HepG2 (cell line): ENCODE measurements around the gene PPIG. TPM values are rescaled to one million over a fixed set of nuclear protein-coding genes. Genes with fewer than 3 reads are reported as not detected.

Experiments
- ATAC-seq: fragments of 200-7000 bp; cut with Tn5 transposase; 3 replicates; pipeline ENCODE4 v1.9.1; 2020; ENCODE audit warnings: mild to moderate bottlenecking, moderate library complexity
- BruUV-seq: library from RNA; stranded (reverse); fragments of 400-500 nt; replicated peaks from 2 replicates; lab custom pipeline; 2021; lab: Mats Ljungman, UMichigan
- CTCF ChIA-PET: fragments of 300-600 bp; formaldehyde crosslinking; extraction: SDS; loops from one replicate; lab custom pipeline; 2021; ENCODE audit warnings: low total read pairs, inconsistent platforms, low intra/inter-chr PET ratio; lab: Yijun Ruan, JAX
- POLR2A ChIA-PET: fragments of 350-600 bp; sonication (Branson Sonifier 250); formaldehyde crosslinking; loops from one replicate; lab custom pipeline; 2020; ENCODE audit warnings: antibody characterized with exemption, inconsistent platforms; lab: Yijun Ruan, JAX
- DNase-seq: peaks from one replicate; pipeline ENCODE4 v3.0.0-alpha.2; 2015; ENCODE audit warnings: low spot score
- FAIRE-seq: peaks from 3 replicates; lab custom pipeline; 2011; peaks lifted over from hg19 to GRCh38; lab: Jason Lieb, UNC
- H2AFZ ChIP-seq: one replicate; pipeline ENCODE4 v1.6.1; 2011; ENCODE audit warnings: low read length, inconsistent platforms
- H3K27ac ChIP-seq: fragments of 300-600 bp; 3 replicates; pipeline ENCODE4 v1.8.0; 2011; ENCODE audit warnings: mixed run types, mild to moderate bottlenecking, mixed read lengths, low read length, inconsistent platforms; ENCODE audit not compliant: insufficient read depth; ENCODE audit errors: extremely low read length
- H3K27me3 ChIP-seq, 2 experiments: fragments of 200-600 bp in 1 of 2; 2 replicates in 1 of 2; 3 replicates in 1 of 2; pipeline versions ENCODE4 v1.6.0 to v1.8.0; 2011; ENCODE audit warnings: low read length in 2 of 2, mild to moderate bottlenecking in 2 of 2, moderate library complexity in 2 of 2, inconsistent platforms in 1 of 2; ENCODE audit not compliant: insufficient read depth in 2 of 2, control insufficient read depth in 1 of 2
- H3K36me3 ChIP-seq, 2 experiments: fragments of 200-600 bp in 1 of 2; replicated peaks in 1 of 2; 2 replicates in 1 of 2; 3 replicates in 1 of 2; pipeline versions ENCODE4 v1.5.1 to v1.8.0; 2011; ENCODE audit warnings: low read length in 2 of 2, inconsistent platforms in 1 of 2; ENCODE audit not compliant: insufficient read depth in 2 of 2, control insufficient read depth in 1 of 2
- H3K4me1 ChIP-seq: 2 replicates; pipeline ENCODE4 v1.5.1; 2012; ENCODE audit warnings: low read length, inconsistent platforms; ENCODE audit not compliant: insufficient read depth
- H3K4me2 ChIP-seq: 2 replicates; pipeline ENCODE4 v1.6.0; 2011; ENCODE audit warnings: low read depth, low read length, inconsistent platforms
- H3K4me3 ChIP-seq, 3 experiments: fragments of 200-600 bp in 1 of 3; sonication (generic), shearing (Covaris generic) in 1 of 3; replicated peaks in 1 of 3; 2 replicates each; pipeline ENCODE4 v1.5.1; 2011 to 2016; ENCODE audit warnings: low read length in 3 of 3, inconsistent platforms in 2 of 3, low read depth in 2 of 3, mild to moderate bottlenecking in 2 of 3, control low read depth in 1 of 3, mixed read lengths in 1 of 3; ENCODE audit not compliant: insufficient read depth in 1 of 3
- H3K79me2 ChIP-seq: one replicate; pipeline ENCODE4 v1.6.1; 2011; ENCODE audit warnings: low read length, inconsistent platforms; ENCODE audit not compliant: insufficient read depth
- H3K9ac ChIP-seq: 2 replicates; pipeline ENCODE4 v1.6.0; 2011; ENCODE audit warnings: mild to moderate bottlenecking, low read depth, low read length, inconsistent platforms; ENCODE audit not compliant: insufficient read depth
- H3K9me3 ChIP-seq: 2 replicates; pipeline ENCODE4 v1.5.1; 2012; ENCODE audit warnings: mild to moderate bottlenecking, low read length
- H4K20me1 ChIP-seq: 2 replicates; pipeline ENCODE4 v1.6.0; 2011; ENCODE audit warnings: inconsistent platforms, mild to moderate bottlenecking, low read length, moderate library complexity; ENCODE audit not compliant: insufficient read depth
- GPN1 ChIP-seq: sonication (generic); formaldehyde crosslinking; IDR thresholded peaks from 2 replicates; pipeline ENCODE4 v1.5.1; 2020; ENCODE audit warnings: missing genetic modification reagents, borderline replicate concordance
- MNT ChIP-seq: fragments of 450-650 bp; IDR thresholded peaks from 2 replicates; pipeline ENCODE4 v1.6.1; 2016
- PCBP2 ChIP-seq: fragments of 200-400 bp; formaldehyde crosslinking; optimal IDR thresholded peaks from 2 replicates; pipeline ENCODE3; 2018; ENCODE audit warnings: low read length, low read depth; ENCODE audit not compliant: poor library complexity, severe bottlenecking
- TSC22D2 ChIP-seq: sonication (generic); formaldehyde crosslinking; IDR thresholded peaks from 2 replicates; pipeline ENCODE4 v1.5.1; 2020; ENCODE audit warnings: missing genetic modification reagents, mild to moderate bottlenecking, borderline replicate concordance
- ZFX ChIP-seq: sonication (generic); formaldehyde crosslinking; IDR thresholded peaks from 2 replicates; pipeline ENCODE4 v1.4.0; 2020; ENCODE audit warnings: mild to moderate bottlenecking, low read depth, missing genetic modification reagents, moderate library complexity
- ZNF10 ChIP-seq: sonication (generic); formaldehyde crosslinking; IDR thresholded peaks from 2 replicates; pipeline ENCODE4 v1.4.0; 2020; ENCODE audit warnings: mild to moderate bottlenecking, low read depth, missing genetic modification reagents, borderline replicate concordance
- ZNF547 ChIP-seq: sonication (generic); formaldehyde crosslinking; IDR thresholded peaks from 2 replicates; pipeline ENCODE4 v1.5.1; 2020; ENCODE audit warnings: mild to moderate bottlenecking, missing genetic modification reagents
- WGBS: methylation state at CpG from one replicate; pipeline ENCODE4 v1.1.6; 2017; ENCODE audit warnings: low lambda C conversion rate; 5-methylcytosine and 5-hydroxymethylcytosine counted together
- in situ Hi-C: cut with HindIII; loops from 2 replicates; pipeline ENCODE4 v1.10.0; 2017; ENCODE audit warnings: low pct_unique_long_range_greater_than_20kb; ENCODE audit not compliant: extremely low pct_ligation_motif_present
- intact Hi-C: fragments of 100-400 bp; cut with micrococcal nuclease; formaldehyde crosslinking; loops from one replicate; pipeline ENCODE4 v1.10.0; 2022; ENCODE audit not compliant: unreplicated experiment
- polyA plus RNA-seq, 8 experiments: library from polyadenylated mRNA; depleted of rRNA in 3 of 8; stranded (reverse) in 7 of 8; unstranded in 1 of 8; fragments of >200 nt; fragmentation: Illumina TruSeq in 4 of 8; extraction: Trizol in 4 of 8; gene quantifications; 2 replicates each; pipeline versions ENCODE4 v1.2.1 to v1.2.3, GENCODE V29; 2011 to 2016; ENCODE audit warnings: low read depth in 4 of 8, missing spikeins in 1 of 8, mixed read lengths in 1 of 8; ENCODE audit not compliant: insufficient read depth in 1 of 8
- total RNA-seq, 5 experiments: library from RNA; depleted of rRNA; stranded (reverse); fragments of >200 nt; fragmentation: Illumina TruSeq; extraction: Trizol; gene quantifications; 2 replicates each; pipeline ENCODE4 v1.2.3, GENCODE V29; 2016; ENCODE audit warnings: low read depth in 1 of 5
- TF ChIP-seq, protein P1 (sequence below): sonication (generic); formaldehyde crosslinking; IDR thresholded peaks from one replicate; pipeline ENCODE4 v1.5.1; 2020; ENCODE audit warnings: mild to moderate bottlenecking, missing genetic modification reagents; ENCODE audit errors: not compliant biosample characterization

PPIG gene
- total and polyA plus RNA-seq, 2 of the 13 experiments (the other 11 are each of a cell fraction or from before 2014, with no cell fraction given), result 31.3 to 81.0 TPM

DNA sequence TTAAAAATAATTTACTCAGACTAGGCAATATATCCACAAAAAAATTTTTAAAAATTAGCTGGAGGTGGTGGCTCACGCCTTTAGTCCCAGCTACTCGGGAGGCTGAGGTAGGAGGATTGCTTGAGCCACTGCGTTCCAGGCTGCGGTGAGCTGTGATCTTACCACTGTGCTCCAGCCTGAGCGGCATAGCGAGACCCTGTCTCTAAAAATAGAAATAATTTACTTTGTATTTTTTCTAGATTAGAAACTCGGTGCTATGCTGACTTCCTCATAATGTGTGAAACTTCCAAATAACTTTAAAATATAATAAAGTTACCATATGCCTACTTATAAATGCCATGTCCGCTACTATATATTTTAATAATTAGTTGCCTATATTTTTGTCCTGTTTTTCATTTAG is 6.7 kb downstream of the PPIG start:
- WGBS, result 97% methylated on average over 8 of the region's 8 CpGs
- CTCF ChIA-PET, result no interaction called here
- FAIRE-seq, result no peak

More for the DNA sequence above, 6.7 kb downstream of the PPIG start:
- Histone ChIP-seq H3K27ac (no peak overlapping the region), H3K4me2 (no peak overlapping the region), H2AFZ (no peak overlapping the region), H3K27me3 (no peaks in the 10 kb centered on the region), H3K79me2 (peaks cover 98% of the 10 kb centered on the region), H3K4me3 (no peak overlapping the region), H3K4me1 (peaks cover 43% of the 10 kb centered on the region), H3K36me3 (peaks cover 0 to 6% of the 10 kb centered on the region in 2 experiments; a peak in 1 of 5 replicates), H3K9me3 (no peaks in the 10 kb centered on the region), H3K9ac (no peak overlapping the region), H4K20me1 (peaks cover 63% of the 10 kb centered on the region)
- ATAC-seq (no peak), DNase-seq (no peak)
- TF ChIP-seq ZFX (CRISPR knock-in tag) (no peak), MNT (no peak), ZNF547 (CRISPR knock-in tag) (no peak), GPN1 (CRISPR knock-in tag) (no peak), ZNF10 (CRISPR knock-in tag) (no peak), PCBP2 (no peak), TSC22D2 (CRISPR knock-in tag) (no peak)
- TF ChIP-seq, protein P1, sequence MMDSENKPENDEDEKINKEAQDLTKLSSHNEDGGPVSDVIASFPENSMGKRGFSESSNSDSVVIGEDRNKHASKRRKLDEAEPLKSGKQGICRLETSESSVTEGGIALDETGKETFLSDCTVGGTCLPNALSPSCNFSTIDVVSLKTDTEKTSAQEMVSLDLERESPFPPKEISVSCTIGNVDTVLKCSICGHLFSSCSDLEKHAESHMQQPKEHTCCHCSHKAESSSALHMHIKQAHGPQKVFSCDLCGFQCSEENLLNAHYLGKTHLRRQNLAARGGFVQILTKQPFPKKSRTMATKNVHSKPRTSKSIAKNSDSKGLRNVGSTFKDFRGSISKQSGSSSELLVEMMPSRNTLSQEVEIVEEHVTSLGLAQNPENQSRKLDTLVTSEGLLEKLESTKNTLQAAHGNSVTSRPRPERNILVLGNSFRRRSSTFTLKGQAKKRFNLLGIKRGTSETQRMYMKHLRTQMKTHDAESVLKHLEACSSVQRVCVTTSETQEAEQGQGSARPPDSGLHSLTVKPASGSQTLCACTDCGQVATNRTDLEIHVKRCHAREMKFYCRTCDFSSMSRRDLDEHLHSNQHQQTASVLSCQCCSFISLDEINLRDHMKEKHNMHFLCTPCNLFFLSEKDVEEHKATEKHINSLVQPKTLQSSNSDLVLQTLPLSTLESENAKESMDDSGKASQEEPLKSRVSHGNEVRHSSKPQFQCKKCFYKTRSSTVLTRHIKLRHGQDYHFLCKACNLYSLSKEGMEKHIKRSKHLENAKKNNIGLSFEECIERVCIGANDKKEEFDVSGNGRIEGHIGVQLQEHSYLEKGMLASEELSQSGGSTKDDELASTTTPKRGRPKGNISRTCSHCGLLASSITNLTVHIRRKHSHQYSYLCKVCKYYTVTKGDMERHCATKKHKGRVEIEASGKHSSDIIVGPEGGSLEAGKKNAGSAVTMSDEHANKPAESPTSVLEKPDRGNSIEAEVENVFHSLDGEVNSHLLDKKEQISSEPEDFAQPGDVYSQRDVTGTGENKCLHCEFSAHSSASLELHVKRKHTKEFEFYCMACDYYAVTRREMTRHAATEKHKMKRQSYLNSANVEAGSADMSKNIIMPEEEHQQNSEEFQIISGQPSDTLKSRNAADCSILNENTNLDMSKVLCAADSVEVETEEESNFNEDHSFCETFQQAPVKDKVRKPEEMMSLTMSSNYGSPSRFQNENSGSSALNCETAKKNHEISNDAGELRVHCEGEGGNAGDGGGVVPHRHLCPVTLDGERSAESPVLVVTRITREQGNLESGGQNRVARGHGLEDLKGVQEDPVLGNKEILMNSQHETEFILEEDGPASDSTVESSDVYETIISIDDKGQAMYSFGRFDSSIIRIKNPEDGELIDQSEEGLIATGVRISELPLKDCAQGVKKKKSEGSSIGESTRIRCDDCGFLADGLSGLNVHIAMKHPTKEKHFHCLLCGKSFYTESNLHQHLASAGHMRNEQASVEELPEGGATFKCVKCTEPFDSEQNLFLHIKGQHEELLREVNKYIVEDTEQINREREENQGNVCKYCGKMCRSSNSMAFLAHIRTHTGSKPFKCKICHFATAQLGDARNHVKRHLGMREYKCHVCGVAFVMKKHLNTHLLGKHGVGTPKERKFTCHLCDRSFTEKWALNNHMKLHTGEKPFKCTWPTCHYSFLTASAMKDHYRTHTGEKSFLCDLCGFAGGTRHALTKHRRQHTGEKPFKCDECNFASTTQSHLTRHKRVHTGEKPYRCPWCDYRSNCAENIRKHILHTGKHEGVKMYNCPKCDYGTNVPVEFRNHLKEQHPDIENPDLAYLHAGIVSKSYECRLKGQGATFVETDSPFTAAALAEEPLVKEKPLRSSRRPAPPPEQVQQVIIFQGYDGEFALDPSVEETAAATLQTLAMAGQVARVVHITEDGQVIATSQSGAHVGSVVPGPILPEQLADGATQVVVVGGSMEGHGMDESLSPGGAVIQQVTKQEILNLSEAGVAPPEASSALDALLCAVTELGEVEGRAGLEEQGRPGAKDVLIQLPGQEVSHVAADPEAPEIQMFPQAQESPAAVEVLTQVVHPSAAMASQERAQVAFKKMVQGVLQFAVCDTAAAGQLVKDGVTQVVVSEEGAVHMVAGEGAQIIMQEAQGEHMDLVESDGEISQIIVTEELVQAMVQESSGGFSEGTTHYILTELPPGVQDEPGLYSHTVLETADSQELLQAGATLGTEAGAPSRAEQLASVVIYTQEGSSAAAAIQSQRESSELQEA (CRISPR knock-in tag), result no peak
- in situ Hi-C loops (no loop called here), intact Hi-C loops (no loop called here)
- no TSS peak for BruUV-seq
- POLR2A ChIA-PET, result no interaction called here
